GM19099 (cell line): ENCODE data around the gene HECTD4.

Experiments used
- POLR2A ChIP-seq: IDR thresholded peaks from 3 replicates; pipeline ENCODE4 v1.6.1; 2011; ENCODE audit warnings: low read depth; ENCODE audit not compliant: insufficient read length; ENCODE audit errors: extremely low read depth

HECTD4 gene, protein sequence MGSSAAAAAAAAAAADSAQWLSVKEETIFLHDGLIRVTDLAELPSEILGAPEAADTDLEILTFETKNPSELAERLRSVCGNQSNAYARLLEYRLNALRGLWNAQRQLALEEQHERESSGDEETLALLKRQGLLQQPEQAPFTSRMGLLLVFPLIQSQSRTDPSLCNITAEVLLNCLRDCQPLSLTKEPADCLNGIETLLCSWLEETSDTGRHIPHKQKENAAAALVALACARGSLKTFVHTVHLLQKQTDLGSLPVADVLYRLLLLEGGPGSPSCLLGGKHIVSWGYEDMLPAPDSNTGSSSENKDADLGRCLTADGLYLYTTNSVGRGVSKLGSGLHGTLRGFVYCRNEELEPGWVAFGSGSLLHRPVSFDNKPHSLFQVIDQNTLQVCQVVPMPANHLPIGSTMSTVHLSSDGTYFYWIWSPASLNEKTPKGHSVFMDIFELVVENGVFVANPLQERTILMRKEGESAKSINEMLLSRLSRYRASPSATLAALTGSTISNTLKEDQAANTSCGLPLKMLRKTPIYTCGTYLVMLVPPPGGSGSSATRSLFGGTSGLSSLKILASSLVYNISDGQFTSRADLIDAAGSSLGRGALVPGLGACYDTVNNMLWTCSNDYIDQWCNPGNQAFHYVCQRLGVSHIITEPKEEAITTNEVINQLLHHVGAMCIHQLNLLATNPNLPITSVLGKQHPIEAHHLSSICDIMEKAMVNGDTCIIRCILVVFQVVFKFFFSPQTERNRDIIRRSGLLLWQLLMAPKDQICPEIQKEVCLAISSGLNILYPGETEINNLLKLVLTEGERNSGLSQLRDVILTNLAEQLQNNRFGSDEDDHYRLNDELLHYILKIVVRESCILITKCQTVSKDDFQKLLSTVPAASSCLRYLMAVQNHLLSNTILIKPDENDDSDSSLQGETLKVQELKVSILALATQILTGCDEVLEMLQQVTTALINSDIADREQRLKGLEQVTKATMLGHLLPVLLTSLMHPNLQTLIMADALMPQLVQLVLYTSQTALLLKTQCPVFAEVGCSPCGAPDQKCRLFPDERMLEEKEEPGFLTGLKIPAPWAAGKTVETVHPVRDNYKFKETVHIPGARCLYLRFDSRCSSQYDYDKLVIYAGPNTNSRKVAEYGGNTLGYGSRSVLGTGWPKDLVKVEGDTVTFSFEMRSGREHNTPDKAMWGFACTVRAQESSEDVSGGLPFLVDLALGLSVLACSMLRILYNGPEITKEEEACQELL (N-terminal part only)

DNA sequence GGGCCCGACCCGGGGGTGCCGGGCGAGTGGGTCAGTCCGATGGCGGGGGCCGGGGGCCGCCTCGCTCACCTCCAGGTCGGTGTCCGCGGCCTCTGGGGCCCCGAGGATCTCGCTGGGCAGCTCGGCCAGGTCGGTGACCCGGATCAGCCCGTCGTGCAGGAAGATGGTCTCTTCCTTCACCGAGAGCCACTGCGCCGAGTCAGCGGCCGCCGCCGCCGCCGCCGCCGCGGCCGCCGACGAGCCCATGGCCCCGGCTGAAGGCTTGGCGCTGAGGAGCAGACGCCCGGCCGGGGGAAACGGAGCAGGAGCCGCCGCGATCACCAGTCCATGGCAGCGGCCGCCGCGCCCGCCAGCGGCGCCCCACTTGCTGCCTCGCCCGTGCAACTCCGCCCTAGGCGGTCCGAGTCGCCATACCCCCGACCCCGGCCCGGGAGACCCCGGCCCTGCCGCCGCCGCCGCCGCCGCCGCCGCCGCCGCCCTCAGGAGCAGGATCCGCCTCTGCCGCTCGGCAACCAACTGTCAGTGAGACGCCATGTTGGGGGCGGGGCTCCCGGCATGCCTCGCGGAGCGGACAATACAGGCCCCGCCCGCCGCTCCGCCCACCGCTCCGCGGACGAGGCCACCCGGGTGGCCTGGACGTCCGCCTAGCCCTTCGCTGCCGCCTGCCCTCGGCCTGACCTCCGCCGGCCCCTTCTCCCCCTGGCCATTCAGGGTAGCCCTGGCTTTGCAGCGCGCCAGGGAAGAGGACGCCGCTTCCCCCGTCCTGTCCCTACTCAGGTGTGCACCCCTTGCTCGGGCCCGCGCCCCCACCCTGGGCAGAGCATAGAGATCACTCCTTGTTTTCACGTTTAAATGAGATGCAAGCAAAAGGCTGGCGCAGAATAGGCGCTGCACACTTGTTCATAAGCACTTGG, at the start of gene HECTD4:
HECTD4 (minus strand) TSS at position 549 of the 914 bp plus-strand sequence; CDS start at position 246, 303 bp downstream.
- peak; percentile 93 for TF ChIP-seq POLR2A

DNA sequence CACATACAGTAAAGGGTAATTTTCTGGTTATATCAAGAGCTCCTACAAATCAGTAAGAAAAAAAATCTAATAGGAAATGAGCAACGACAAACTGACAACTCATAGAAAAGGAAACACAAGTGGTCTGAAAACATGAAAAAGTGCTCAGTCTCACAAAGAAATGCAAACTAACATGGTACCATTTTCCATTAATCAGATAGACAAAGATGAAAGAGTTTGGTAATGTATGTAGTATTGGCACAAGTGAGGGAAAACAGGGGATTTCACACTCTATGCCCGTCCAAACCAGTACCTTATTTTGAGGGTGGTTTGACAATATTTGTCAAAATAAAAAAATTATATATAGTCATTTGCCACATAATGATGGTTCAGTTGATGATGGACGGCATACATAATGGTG, 49.7 kb upstream of the HECTD4 start:
- TF ChIP-seq POLR2A: no peak

DNA sequence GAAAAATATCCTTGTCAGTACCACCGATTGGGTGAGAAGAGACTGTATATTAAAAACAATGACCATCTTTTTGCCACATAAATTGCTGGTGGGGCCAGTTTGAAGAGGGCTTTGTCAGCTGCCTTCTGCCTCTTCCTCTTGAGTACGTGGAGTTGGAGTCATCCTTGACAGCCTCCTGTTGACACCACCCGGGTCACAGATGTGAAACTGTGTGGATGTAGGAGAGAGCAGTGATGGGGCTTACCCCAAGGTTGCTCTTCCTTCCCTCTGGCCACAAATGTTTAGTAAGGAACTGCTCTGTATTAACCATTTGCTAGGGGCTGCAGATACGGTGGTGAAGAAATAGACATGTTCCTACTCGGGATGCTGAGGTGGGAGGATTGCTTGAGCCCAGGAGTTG, 48.7 kb upstream of the HECTD4 start:
- no peak for TF ChIP-seq POLR2A

DNA sequence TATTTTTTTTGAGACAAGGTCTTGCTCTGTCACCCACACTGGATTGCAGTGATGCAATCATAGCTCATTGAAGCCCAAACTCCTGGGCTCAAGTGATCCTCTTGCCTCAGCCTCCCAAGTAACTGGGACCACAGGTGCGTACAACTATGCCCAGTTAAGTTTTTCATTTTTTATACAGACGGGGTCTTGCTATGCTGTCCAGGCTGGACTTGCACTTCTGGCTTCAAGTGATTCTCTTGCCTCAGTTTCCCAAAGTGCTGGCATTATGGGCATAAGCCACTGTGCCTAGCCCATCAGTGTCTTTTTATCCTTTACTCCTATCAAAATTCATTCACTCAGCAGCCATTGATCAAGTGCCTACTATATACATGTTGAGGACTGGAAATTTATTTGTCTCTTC, 45.5 kb upstream of the HECTD4 start:
- no peak for TF ChIP-seq POLR2A

DNA sequence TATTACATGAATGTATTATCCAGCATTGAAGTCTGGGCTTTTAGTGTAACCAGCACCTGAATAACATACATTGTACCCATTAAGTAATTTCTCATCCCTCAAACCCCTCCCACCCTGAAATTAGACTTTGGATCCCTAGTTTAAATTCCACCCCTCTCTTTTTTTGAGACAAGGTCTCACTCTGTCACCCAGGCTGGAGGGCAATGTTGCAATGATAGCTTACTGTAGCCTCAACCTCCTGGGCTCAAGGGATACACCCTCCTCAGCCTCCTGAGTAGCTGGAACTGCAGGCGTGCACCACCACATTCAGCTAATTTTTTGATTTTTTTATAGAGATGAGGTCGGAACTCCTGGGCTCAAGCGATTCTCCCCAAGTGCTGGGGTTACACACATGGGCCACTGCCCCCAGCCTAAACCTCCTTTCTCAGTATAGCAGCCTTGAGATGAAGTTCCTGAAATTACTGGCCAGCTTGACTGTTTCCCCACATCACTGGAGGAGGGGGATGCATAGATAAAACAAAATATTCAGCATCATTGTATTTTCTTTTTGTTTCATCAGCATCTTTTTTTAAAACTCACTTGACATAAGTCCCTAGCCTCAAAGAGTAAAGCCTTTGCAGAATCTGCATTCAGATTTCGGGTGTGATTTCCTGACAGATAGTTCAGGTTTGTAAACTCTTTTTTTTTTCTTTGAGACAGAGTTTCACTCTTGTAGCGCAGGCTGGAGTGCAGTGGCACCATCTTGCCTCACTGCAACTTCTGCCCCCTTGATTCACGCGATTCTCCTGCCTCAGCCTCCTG, 43.6 kb upstream of the HECTD4 start:
- no peak for TF ChIP-seq POLR2A

DNA sequence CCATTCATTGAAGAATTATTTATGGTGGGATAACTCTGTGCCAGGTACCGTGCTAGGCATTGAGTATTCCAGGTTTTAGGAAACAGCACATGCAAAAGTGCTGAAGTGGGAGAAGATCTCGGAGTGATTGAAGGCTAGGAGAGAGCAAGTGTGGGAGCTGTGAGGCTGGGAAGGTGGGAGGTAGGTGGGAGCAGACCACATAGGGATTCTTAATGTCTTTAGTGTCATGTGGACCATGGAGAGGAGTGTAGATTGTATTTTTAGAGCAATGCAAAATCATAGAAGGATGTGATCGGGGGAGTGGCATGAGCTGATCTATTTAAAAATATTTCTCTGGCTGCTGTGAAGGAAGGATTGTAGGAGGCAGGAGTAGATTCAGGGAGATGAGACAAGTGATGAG, 41.9 kb upstream of the HECTD4 start:
- TF ChIP-seq POLR2A: no peak

DNA sequence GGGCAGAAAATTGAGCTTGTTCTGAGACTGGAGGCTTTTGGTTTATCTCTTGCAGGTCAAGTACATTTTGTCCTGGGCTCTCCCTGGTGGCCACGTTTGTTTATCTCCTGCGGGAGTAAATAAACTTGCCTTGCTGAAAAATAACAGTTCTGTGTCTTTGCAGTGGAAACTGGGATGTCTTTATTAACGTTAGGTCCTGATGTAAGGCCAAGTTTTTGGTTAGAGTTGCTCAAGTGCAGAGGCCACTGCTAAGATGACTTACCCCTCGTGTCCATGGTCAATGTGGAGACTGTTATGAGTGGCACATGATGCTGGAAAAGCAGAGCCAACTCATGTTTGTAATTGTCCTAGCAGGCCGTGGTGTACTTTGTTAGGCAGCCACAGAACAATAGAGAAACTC, 40.3 kb upstream of the HECTD4 start:
- no peak for TF ChIP-seq POLR2A

DNA sequence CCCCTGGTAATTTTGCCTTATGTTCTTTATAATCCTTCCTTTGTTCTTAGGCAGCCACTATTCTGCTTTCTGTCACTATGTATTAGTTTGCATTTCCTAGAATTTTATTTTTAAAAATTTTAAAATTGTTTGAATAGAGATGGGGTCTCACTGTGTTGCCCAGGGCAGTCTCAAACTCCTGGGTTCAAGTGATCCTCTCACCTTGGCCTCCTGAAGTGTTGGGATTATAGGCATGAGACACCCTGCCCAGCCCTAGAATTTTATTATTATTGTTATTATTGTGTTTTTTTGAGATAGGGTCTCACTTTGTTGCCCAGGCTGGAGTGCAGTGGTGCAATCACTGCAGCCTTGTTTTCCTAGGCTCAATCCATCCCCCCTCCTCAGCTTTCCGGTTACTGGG, 39.1 kb upstream of the HECTD4 start:
- TF ChIP-seq POLR2A: no peak

DNA sequence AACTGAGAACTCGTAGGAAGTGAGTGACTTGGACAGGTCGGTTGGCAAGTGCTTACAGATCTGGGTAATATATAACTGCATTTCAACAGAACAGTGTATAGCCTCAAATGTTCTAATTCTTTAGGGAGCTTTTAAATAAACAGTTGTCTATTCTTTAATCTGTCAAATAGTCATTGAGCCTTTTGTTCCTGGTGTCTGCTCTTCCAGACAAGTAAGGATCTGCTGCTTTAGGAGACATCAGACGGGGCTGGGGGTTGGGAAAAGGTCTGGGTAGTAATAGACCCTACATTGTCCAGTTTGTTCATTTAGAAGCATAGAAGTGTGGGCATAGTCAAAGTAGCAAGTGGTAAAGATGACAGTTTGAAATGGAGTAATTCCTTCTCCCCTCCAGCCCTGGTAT, 38.5 kb upstream of the HECTD4 start:
- no peak for TF ChIP-seq POLR2A

DNA sequence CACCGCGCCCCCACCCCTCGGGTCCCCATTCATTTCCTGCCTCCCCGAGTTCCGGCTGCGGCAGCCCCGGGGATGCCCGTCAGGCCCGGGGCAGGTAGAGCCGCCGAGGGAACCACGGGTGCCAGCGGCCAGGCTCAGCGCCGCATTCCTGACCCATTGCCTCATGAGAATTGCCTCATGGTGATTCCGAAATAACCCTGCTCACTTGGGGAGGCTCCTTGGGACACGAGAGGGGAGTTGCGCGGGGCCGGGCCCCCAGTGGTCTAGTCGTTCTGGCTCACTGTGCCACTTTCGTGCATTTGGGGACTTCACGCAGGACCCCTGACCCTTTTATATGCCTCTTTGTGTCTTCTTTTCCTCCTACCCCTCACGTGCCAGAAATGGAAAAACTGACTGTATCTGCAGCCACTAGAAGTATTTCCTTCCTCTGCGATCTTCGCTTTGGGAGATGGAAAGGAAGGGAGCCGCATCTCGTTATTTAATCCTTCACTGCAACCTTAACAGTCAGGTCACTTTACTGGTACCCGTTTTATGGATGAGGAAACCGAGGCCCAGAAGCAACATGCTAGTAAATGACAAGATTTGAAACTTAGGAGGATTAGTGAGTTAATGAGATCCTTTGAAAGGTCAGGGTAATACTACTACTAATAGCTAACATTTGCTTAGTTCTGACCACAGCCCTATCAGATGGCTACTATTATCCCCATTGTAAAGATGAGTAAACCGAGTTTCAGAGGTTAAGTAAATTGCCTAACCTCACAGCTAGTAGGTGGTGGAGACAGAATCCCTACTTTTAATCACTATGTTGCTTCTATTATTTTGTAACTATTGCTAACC, 37.3 kb upstream of the HECTD4 start:
- TF ChIP-seq POLR2A: no peak

DNA sequence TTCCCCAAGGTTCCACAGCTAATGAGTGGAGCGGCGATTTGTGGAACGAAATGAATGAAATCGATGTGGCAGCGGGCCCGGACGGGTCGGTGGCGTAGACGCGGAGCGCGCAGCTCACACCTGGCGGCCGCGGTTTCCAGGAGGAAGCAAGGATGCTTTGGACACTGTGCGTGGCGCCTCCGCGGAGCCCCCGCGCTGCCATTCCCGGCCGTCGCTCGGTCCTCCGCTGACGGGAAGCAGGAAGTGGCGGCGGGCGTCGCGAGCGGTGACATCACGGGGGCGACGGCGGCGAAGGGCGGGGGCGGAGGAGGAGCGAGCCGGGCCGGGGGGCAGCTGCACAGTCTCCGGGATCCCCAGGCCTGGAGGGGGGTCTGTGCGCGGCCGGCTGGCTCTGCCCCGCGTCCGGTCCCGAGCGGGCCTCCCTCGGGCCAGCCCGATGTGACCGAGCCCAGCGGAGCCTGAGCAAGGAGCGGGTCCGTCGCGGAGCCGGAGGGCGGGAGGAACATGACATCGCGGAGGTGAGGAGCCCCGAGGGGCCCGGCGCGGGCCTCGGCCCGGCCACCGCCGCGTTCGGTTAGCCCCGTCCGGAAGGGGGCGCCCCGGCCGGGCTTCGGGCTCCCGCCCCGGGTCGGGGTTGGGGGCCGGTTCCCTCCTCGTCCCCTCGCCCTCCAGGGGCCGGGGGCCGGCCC, 36.5 kb upstream of the HECTD4 start, which contains the start of gene PTPN11:
PTPN11 (plus strand) TSS at position 340 of the 689 bp plus-strand sequence; CDS start at position 505, 165 bp downstream.
- peak; percentile 99 for TF ChIP-seq POLR2A

DNA sequence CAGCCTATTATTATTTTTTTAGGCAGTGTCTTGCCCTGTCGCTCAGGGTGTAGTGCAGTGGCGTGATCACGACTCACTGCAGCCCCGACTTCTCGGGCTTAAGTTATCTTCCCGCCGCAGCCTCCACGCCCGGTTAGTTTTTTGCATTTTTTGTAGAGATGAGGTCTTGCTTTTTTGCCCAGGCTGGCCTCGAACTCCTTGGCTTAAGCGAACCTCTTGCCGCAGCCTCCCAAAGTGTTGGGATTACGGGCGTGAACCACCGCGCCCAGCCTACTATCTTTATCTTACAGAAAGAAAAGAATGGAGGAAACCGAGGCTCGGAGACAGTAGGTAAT, 36.0 kb upstream of the HECTD4 start:
- no peak for TF ChIP-seq POLR2A
